IMR-90 (cell line): ENCODE measurements around the gene SLAMF1.

Experiments
- CEBPB ChIP-seq: IDR thresholded peaks from 2 replicates; pipeline ENCODE4 v1.6.1; 2012; ENCODE audit warnings: low read depth, low read length, improper control_type of control experiment
- MAFK ChIP-seq: IDR thresholded peaks from 2 replicates; pipeline ENCODE4 v1.6.1; 2012; ENCODE audit warnings: low read depth, low read length, improper control_type of control experiment
- MAZ ChIP-seq: IDR thresholded peaks from 2 replicates; pipeline ENCODE4 v1.6.1; 2012; ENCODE audit warnings: low read depth, mild to moderate bottlenecking, low read length, improper control_type of control experiment, moderate library complexity, borderline replicate concordance
- MXI1 ChIP-seq: IDR thresholded peaks from 2 replicates; pipeline ENCODE4 v1.6.1; 2012; ENCODE audit warnings: low read depth, mild to moderate bottlenecking, low read length, moderate library complexity, borderline replicate concordance
- NFE2L2 ChIP-seq: fragments of 150-350 bp; IDR thresholded peaks from 2 replicates; pipeline ENCODE4 v1.6.1; 2016; ENCODE audit warnings: low read depth, mild to moderate bottlenecking, low read length
- POLR2A ChIP-seq: IDR thresholded peaks from 2 replicates; pipeline ENCODE4 v1.6.1; 2012; ENCODE audit warnings: mild to moderate bottlenecking, low read depth, low read length
- RAD21 ChIP-seq: IDR thresholded peaks from 2 replicates; pipeline ENCODE4 v1.6.1; 2012; ENCODE audit warnings: low read length, improper control_type of control experiment
- RCOR1 ChIP-seq: IDR thresholded peaks from 2 replicates; pipeline ENCODE4 v1.6.1; 2012; ENCODE audit warnings: mild to moderate bottlenecking, low read length, improper control_type of control experiment; ENCODE audit not compliant: insufficient replicate concordance
- RFX5 ChIP-seq: IDR thresholded peaks from 2 replicates; pipeline ENCODE4 v1.8.0; 2012; ENCODE audit warnings: low read depth, mild to moderate bottlenecking, low read length, moderate library complexity
- SMC3 ChIP-seq: fragments of 150-350 bp; IDR thresholded peaks from 2 replicates; pipeline ENCODE4 v1.6.1; 2016; ENCODE audit warnings: low read depth, mild to moderate bottlenecking, antibody characterized with exemption, low read length, moderate library complexity
- TF ChIP-seq, protein P1 (sequence below): conservative IDR thresholded peaks from 2 replicates; pipeline ENCODE4 v1.5.1; 2012; ENCODE audit warnings: mild to moderate bottlenecking, low read depth, low read length, improper control_type of control experiment
- TF ChIP-seq, protein P2 (sequence below): fragments of 150-350 bp; IDR thresholded peaks from 2 replicates; pipeline ENCODE4 v1.6.1; 2017; ENCODE audit warnings: mild to moderate bottlenecking, antibody characterized with exemption, low read length, low read depth

DNA sequence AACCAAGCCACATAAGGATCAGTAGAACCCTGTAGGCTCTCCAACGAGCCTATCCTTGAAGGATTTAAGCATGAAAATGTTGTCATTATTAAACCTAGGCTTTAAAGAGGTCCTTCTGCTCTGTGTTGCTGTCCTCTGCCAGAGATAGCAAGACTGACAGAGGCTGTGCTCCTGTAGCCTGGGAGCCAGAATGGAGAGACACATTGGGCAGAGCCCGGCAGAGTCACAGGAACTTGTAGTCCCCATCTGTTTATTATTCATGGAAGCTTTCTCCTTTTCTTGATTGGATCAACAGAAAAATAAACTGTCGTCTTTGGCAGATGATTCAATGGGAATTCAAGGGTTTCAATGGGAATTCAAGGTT is 19.2 kb upstream of the SLAMF1 start:
- TF ChIP-seq, protein P1, sequence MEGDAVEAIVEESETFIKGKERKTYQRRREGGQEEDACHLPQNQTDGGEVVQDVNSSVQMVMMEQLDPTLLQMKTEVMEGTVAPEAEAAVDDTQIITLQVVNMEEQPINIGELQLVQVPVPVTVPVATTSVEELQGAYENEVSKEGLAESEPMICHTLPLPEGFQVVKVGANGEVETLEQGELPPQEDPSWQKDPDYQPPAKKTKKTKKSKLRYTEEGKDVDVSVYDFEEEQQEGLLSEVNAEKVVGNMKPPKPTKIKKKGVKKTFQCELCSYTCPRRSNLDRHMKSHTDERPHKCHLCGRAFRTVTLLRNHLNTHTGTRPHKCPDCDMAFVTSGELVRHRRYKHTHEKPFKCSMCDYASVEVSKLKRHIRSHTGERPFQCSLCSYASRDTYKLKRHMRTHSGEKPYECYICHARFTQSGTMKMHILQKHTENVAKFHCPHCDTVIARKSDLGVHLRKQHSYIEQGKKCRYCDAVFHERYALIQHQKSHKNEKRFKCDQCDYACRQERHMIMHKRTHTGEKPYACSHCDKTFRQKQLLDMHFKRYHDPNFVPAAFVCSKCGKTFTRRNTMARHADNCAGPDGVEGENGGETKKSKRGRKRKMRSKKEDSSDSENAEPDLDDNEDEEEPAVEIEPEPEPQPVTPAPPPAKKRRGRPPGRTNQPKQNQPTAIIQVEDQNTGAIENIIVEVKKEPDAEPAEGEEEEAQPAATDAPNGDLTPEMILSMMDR = no peak
- TF ChIP-seq NFE2L2 (no peak), POLR2A (no peak), MAZ (no peak), RCOR1 (no peak), CEBPB (no peak), RFX5 (no peak), MXI1 (no peak), MAFK (no peak), RAD21 (no peak), SMC3 (no peak)
- TF ChIP-seq, protein P2, sequence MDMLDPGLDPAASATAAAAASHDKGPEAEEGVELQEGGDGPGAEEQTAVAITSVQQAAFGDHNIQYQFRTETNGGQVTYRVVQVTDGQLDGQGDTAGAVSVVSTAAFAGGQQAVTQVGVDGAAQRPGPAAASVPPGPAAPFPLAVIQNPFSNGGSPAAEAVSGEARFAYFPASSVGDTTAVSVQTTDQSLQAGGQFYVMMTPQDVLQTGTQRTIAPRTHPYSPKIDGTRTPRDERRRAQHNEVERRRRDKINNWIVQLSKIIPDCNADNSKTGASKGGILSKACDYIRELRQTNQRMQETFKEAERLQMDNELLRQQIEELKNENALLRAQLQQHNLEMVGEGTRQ = no peak
